GM21717 (cell line): ENCODE measurements around the gene GPHN.
"Not testable (repeated sequence)": the region's sequence is repeated elsewhere in the genome, so short reads cannot be mapped to it uniquely, and the experiment has no call there.

ENCODE experiments used
- ATAC-seq: cut with Tn5 transposase; IDR thresholded peaks from one replicate; pipeline ENCODE4 v1.9.1; 2021; ENCODE audit warnings: mild to moderate bottlenecking, moderate library complexity; ENCODE audit not compliant: unreplicated experiment

The GPHN gene

GRCh38 chr14:66651536-66652220, 143.7 kb downstream of the GPHN start:
- ATAC-seq, result no peak

- ATAC-seq, result no peak
Measured at GRCh38 chr14:66652525-66653106, 144.7 kb downstream of the GPHN start.

- no peak for ATAC-seq
Measured at GRCh38 chr14:66657780-66658179, 149.8 kb downstream of the GPHN start.

GRCh38 chr14:66662374-66662773, 154.4 kb downstream of the GPHN start:
- ATAC-seq, result no peak

GRCh38 chr14:66677780-66678179, 169.8 kb downstream of the GPHN start:
- ATAC-seq, result no peak

- no peak for ATAC-seq
Measured at GRCh38 chr14:66680216-66680615, 172.3 kb downstream of the GPHN start.

GRCh38 chr14:66696326-66696725, 188.4 kb downstream of the GPHN start:
- no peak for ATAC-seq

GRCh38 chr14:66698503-66698902, 190.6 kb downstream of the GPHN start:
- no peak for ATAC-seq

- no peak for ATAC-seq
Measured at GRCh38 chr14:66701813-66702212, 193.9 kb downstream of the GPHN start.

GRCh38 chr14:66708267-66708666, 200.3 kb downstream of the GPHN start:
- ATAC-seq, result no peak

- no peak for ATAC-seq
Measured at GRCh38 chr14:66709291-66709690, 201.3 kb downstream of the GPHN start.

- ATAC-seq, result not testable (repeated sequence)
Measured at GRCh38 chr14:66714291-66714690, 206.3 kb downstream of the GPHN start.

- ATAC-seq, result not testable (repeated sequence)
Measured at GRCh38 chr14:66715313-66715712, 207.4 kb downstream of the GPHN start.

- no peak for ATAC-seq
Measured at GRCh38 chr14:66716227-66716626, 208.3 kb downstream of the GPHN start.

- ATAC-seq, result no peak
Measured at GRCh38 chr14:66717561-66718140, 209.7 kb downstream of the GPHN start.

- no peak for ATAC-seq
Measured at GRCh38 chr14:66724996-66725395, 217.0 kb downstream of the GPHN start.

- ATAC-seq, result not testable (repeated sequence)
Measured at GRCh38 chr14:66731298-66731697, 223.4 kb downstream of the GPHN start.

- ATAC-seq, result no peak
Measured at GRCh38 chr14:66735853-66736252, 227.9 kb downstream of the GPHN start.

GRCh38 chr14:66739826-66740225, 231.9 kb downstream of the GPHN start:
- ATAC-seq, result no peak

GRCh38 chr14:66745078-66745477, 237.1 kb downstream of the GPHN start:
- ATAC-seq, result no peak

GRCh38 chr14:66746316-66747006, 238.5 kb downstream of the GPHN start:
- no peak for ATAC-seq

GRCh38 chr14:66752109-66752508, 244.2 kb downstream of the GPHN start:
- ATAC-seq, result no peak
